ENCODE data around the gene RPAP3.

DNA sequence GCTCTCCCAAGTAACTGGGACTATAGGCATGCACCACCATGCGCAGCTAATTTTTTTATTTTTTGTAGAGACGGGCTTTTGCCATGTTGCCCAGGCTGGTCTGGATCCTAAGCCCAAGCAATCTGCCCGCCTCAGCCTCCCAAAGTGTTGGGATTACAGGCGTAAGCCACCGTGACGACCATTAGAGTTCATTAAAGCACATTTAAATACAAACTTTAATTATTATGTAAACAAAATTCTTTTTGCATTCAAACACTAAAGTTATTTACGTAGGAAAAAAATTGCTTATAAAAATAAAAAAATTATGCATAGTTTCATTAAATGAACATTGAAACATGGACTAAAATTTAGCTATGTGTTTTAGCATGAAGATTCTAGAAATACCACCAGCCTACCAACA, 7.2 kb downstream of the RPAP3 start:
- TF ChIP-seq, protein P1, sequence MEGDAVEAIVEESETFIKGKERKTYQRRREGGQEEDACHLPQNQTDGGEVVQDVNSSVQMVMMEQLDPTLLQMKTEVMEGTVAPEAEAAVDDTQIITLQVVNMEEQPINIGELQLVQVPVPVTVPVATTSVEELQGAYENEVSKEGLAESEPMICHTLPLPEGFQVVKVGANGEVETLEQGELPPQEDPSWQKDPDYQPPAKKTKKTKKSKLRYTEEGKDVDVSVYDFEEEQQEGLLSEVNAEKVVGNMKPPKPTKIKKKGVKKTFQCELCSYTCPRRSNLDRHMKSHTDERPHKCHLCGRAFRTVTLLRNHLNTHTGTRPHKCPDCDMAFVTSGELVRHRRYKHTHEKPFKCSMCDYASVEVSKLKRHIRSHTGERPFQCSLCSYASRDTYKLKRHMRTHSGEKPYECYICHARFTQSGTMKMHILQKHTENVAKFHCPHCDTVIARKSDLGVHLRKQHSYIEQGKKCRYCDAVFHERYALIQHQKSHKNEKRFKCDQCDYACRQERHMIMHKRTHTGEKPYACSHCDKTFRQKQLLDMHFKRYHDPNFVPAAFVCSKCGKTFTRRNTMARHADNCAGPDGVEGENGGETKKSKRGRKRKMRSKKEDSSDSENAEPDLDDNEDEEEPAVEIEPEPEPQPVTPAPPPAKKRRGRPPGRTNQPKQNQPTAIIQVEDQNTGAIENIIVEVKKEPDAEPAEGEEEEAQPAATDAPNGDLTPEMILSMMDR (conservative IDR thresholded peaks at IDR 0.05; ENCODE audit: low read depth, low read length) = no peak
- TF ChIP-seq SMC3 (IDR thresholded peaks at IDR 0.05; ENCODE audit: low read depth, low read length) (no peak), RAD21 (IDR thresholded peaks at IDR 0.05; ENCODE audit: low read length) (no peak), RFX5 (IDR thresholded peaks at IDR 0.05; ENCODE audit: low read depth, low read length) (no peak), RCOR1 (IDR thresholded peaks at IDR 0.05; ENCODE audit: insufficient replicate concordance, low read length) (no peak), FOS (IDR thresholded peaks at IDR 0.05; ENCODE audit: low read depth, low read length) (no peak), POLR2A (IDR thresholded peaks at IDR 0.05; ENCODE audit: low read depth, low read length) (no peak), MAZ (IDR thresholded peaks at IDR 0.05; ENCODE audit: borderline replicate concordance, low read depth, low read length) (no peak)
- TF ChIP-seq, protein P2, sequence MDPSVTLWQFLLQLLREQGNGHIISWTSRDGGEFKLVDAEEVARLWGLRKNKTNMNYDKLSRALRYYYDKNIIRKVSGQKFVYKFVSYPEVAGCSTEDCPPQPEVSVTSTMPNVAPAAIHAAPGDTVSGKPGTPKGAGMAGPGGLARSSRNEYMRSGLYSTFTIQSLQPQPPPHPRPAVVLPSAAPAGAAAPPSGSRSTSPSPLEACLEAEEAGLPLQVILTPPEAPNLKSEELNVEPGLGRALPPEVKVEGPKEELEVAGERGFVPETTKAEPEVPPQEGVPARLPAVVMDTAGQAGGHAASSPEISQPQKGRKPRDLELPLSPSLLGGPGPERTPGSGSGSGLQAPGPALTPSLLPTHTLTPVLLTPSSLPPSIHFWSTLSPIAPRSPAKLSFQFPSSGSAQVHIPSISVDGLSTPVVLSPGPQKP (IDR thresholded peaks at IDR 0.05; ENCODE audit: borderline replicate concordance, low read depth, low read length) = no peak
